Heart right ventricle (tissue), 16 donors: ENCODE results near the gene C19orf12. TPM values are rescaled to one million over a fixed set of nuclear protein-coding genes. Genes with fewer than 3 reads are reported as not detected.

Source experiments
- ATAC-seq, 8 donors: fragments of 200-7000 bp; cut with Tn5 transposase; one replicate each; pipeline ENCODE4 v1.9.1; 2020; ENCODE audit warnings: mild to moderate bottlenecking in 8 of 8, moderate library complexity in 8 of 8, moderate number of reproducible peaks in 1 of 8
- DNase-seq, 2 donors: peaks; one replicate each; pipeline ENCODE4 v3.0.0-alpha.2; 2020
- H3K27ac ChIP-seq, 10 donors: fragments of 200-600 bp; sonication (generic) in 2 of 10; one replicate each; pipeline versions ENCODE4 v1.5.0 to v1.8.0; 2020 to 2022; ENCODE audit warnings: mild to moderate bottlenecking in 3 of 10
- H3K27me3 ChIP-seq, 7 donors: fragments of 200-600 bp; one replicate each; pipeline ENCODE4 v1.8.0; 2021 to 2022; ENCODE audit warnings: mild to moderate bottlenecking in 2 of 7
- H3K36me3 ChIP-seq, 9 donors: fragments of 200-600 bp; sonication (generic) in 1 of 9; one replicate each; pipeline versions ENCODE4 v1.5.0 to v1.8.0; 2020 to 2022; ENCODE audit warnings: mild to moderate bottlenecking in 2 of 9
- H3K4me1 ChIP-seq, 9 donors: fragments of 200-600 bp; sonication (generic) in 1 of 9; one replicate each; pipeline versions ENCODE4 v1.5.0 to v1.8.0; 2020 to 2022; ENCODE audit warnings: mild to moderate bottlenecking in 4 of 9
- H3K4me3 ChIP-seq, 10 donors: fragments of 200-600 bp; sonication (generic) in 2 of 10; one replicate each; pipeline versions ENCODE4 v1.5.0 to v1.8.0; 2020 to 2022; ENCODE audit warnings: mild to moderate bottlenecking in 7 of 10, moderate library complexity in 2 of 10
- H3K9me3 ChIP-seq, 11 donors: fragments of 200-600 bp in 10 of 11; sonication (generic) in 2 of 11; one replicate each; pipeline versions ENCODE4 v1.5.0 to v1.8.0; 2013 to 2022; ENCODE audit warnings: mild to moderate bottlenecking in 2 of 11, control low read depth in 1 of 11, moderate library complexity in 1 of 11
- WGBS, 2 donors: extraction: QIAGEN DNeasy Blood & Tissue Kit; methylation state at CpG; one replicate each; pipeline ENCODE4 v1.1.7; 2013; ENCODE audit warnings: inconsistent platforms in 1 of 2; 5-methylcytosine and 5-hydroxymethylcytosine counted together
- intact Hi-C, 10 donors: fragments of 100-400 bp; cut with DNase I; formaldehyde crosslinking; loops; one replicate each; pipeline versions ENCODE4 v1.11.1 to v1.14.2; 2022
- polyA plus RNA-seq, 2 donors: library from polyadenylated mRNA; stranded (reverse); fragments of 200-250 nt; gene quantifications; one replicate each; pipeline ENCODE4 v1.2.3, GENCODE V29; 2013
- total RNA-seq, 10 donors: library from RNA; stranded (reverse); fragmentation: NEBNext Ultra II Directional in 3 of 10; extraction: Animal tissue kit (Norgen Biotek cat#: 25700) in 3 of 10; gene quantifications; one replicate each; pipeline versions ENCODE4 v1.2.1 to v1.2.4, GENCODE V29; 2021 to 2023
- TF ChIP-seq, protein P1 (sequence below), 9 donors: fragments of 200-600 bp; sonication (generic) in 2 of 9; IDR thresholded peaks; one replicate each; pipeline versions ENCODE4 v1.5.0 to v1.8.0; 2021 to 2022; ENCODE audit warnings: antibody characterized with exemption in 9 of 9, mild to moderate bottlenecking in 5 of 9, moderate library complexity in 1 of 9
- donor health status: Arrhythmogenic right ventricular cardiomyopathy.
- donor health status: ischemic (EF 13 %, LVEDD 7.1; RV severe dilation, severe dysfunction).
- donor health status: healthy with polysubstance abuse.
- donor health status: DM: no; HTN: yes; CAD: no.
- donor health status: DM: no; HTN: no; CAD: no.
- donor health status: ischemic (EF 25% LVEDD 6.9; RV normal size, moderate dysfunction).
- donor health status: ischemic (EF 25% LVEDD 5.7; RV mildly dilated, moderate dysfunction).
- donor health status: healthy.
- donor health status: DM: yes; HTN: yes; CAD: no.
- donor health status: Ischemic cardiomyopathy.
- donor health status: ischemic (EF 35%, LVEDD 5.7; RV mildly dilated, moderate dysfunction).
- donor health status: nonischemic (EF 11% LVEDD 7.7; RV severe dilation, severe dysfunction).
- donor health status: DM: yes; HTN: yes; CAD: no.
- donor health status: PGD.
- donor health status: ischemic (EF 29% LVEDD 5.4; RV normal size, mild dysfunction).
- donor health status: nonischemic (EF 23%, LVEDD 6.1; RV moderate dilation, normal function).

C19orf12 gene
- total and polyA plus RNA-seq, 12 donors = 26.7 to 83.3 (median 38.3) TPM

DNA sequence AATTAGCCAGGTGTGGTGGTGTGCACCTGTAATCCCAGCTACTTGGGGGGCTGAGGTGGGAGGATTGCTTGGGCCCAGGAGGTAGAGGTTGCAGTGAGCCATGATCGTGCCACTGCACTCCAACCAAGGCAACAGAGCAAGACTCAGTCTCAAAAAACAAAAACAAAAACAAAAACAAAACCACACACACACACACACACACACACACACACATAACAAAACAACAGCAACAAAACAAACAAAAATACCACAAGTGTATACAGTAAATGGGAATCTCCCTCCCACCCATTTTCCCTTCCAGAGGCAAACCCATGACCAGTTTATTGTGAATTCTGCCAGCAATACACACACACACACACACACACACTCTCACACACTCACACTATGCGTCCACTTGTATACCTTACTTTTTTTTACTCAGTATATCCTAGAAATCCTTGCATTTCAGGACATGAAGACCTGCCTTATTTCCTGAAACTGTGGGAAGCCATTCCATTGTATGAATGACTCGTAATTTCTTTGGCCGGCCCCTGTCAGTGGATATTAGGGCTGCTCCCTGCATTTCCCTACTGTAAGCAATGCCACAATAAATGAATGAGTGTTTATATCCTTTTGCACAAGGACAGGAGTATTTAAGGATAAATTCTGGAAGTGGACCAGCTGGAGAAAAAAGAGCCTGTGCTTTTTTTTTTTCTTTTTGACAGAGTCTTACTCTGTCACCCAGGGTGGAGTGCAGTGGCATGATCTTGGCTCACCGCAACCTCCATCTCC, 56.7 kb downstream of the C19orf12 start:
- DNase-seq (no peak), ATAC-seq (no peak)
- WGBS, 2 donors = 82 to 83% methylated on average over 5 of the region's 5 CpGs
- intact Hi-C loops = no loop called here
- no peak overlapping the region for H3K27ac ChIP-seq
- H3K9me3 ChIP-seq = peaks cover 0 to 7% (median 0%) of the 10 kb centered on the region in 11 donors
- TF ChIP-seq, protein P1, sequence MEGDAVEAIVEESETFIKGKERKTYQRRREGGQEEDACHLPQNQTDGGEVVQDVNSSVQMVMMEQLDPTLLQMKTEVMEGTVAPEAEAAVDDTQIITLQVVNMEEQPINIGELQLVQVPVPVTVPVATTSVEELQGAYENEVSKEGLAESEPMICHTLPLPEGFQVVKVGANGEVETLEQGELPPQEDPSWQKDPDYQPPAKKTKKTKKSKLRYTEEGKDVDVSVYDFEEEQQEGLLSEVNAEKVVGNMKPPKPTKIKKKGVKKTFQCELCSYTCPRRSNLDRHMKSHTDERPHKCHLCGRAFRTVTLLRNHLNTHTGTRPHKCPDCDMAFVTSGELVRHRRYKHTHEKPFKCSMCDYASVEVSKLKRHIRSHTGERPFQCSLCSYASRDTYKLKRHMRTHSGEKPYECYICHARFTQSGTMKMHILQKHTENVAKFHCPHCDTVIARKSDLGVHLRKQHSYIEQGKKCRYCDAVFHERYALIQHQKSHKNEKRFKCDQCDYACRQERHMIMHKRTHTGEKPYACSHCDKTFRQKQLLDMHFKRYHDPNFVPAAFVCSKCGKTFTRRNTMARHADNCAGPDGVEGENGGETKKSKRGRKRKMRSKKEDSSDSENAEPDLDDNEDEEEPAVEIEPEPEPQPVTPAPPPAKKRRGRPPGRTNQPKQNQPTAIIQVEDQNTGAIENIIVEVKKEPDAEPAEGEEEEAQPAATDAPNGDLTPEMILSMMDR (IDR thresholded peaks at IDR 0.05) = no peak
- no peaks in the 10 kb centered on the region for H3K36me3 ChIP-seq
- peaks cover 6 to 24% (median 20%) of the 10 kb centered on the region in 9 donors for H3K4me1 ChIP-seq
- no peaks in the 10 kb centered on the region for H3K27me3 ChIP-seq
- H3K4me3 ChIP-seq = no peak overlapping the region

DNA sequence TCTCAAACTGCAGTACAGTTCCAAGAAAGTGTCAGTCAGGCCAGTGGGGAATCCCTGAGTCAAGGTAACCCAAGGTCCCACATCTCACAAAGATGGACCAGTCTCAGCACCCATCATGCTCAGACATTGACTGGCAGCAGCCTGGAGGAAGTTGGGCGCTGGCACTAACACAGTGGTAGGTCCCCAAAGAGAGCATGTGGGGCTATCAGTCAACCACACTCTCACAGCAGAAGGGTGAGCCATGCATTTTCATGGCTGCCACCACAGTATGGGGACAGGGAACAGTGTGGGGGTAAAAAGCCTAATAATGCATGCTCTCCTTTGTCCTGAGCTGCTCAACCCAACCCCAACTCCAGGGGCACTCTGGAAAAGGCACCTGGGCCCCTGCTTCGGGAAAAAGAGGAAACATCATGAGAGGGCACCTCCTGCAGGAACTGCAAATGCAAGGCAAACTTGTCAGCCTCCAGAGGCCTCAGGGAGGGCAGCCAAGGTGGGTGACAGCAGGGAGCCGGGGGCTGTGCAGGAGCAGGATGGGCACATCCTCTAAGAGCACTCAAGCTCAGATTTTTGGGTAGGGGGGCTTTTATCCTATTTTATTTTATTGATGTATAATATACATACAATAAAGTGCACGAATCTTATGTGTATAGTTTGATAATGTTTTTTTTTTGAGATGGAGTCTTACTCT, 59.3 kb downstream of the C19orf12 start:
- no peak for DNase-seq
- Histone ChIP-seq H3K27me3 (no peaks in the 10 kb centered on the region), H3K4me1 (no peaks in the 10 kb centered on the region), H3K9me3 (peaks cover 0 to 7% (median 0%) of the 10 kb centered on the region in 11 donors), H3K36me3 (no peaks in the 10 kb centered on the region), H3K27ac (no peak overlapping the region), H3K4me3 (no peak overlapping the region)
- intact Hi-C loops = no loop called here
- TF ChIP-seq, protein P1 (IDR thresholded peaks at IDR 0.05) = no peak
- no peak for ATAC-seq
- 70 to 74% methylated on average over 4 of the region's 4 CpGs for WGBS, 2 donors

DNA sequence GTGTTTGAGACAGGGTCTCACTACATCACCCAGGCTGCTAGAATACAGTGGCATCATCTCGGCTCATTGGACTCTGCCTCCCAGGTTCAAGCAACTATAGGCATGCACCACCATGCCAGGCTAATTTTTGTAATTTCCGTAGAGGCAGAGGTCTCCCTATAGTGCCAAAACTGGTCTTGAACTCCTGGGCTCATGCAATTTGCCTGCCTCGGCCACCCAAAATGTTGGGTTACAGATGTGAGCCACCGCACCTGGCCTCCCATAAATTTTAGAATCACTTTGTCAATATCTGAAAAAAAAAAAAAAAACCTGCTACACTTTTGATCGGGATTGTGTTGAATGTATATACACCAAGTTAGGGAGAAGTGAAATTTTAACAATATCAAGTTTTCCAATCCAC, 61.7 kb downstream of the C19orf12 start:
- H3K9me3 ChIP-seq = peaks cover 0 to 7% (median 0%) of the 10 kb centered on the region in 11 donors
- no peak overlapping the region for H3K4me3 ChIP-seq
- no peaks in the 10 kb centered on the region for H3K36me3 ChIP-seq
- ATAC-seq (no peak), DNase-seq (no peak)
- 92 to 93% methylated on average over 5 of the region's 5 CpGs for WGBS, 2 donors
- H3K4me1 ChIP-seq = no peaks in the 10 kb centered on the region
- intact Hi-C loops = no loop called here
- TF ChIP-seq, protein P1 (IDR thresholded peaks at IDR 0.05) = no peak
- H3K27me3 ChIP-seq = no peaks in the 10 kb centered on the region
- no peak overlapping the region for H3K27ac ChIP-seq

DNA sequence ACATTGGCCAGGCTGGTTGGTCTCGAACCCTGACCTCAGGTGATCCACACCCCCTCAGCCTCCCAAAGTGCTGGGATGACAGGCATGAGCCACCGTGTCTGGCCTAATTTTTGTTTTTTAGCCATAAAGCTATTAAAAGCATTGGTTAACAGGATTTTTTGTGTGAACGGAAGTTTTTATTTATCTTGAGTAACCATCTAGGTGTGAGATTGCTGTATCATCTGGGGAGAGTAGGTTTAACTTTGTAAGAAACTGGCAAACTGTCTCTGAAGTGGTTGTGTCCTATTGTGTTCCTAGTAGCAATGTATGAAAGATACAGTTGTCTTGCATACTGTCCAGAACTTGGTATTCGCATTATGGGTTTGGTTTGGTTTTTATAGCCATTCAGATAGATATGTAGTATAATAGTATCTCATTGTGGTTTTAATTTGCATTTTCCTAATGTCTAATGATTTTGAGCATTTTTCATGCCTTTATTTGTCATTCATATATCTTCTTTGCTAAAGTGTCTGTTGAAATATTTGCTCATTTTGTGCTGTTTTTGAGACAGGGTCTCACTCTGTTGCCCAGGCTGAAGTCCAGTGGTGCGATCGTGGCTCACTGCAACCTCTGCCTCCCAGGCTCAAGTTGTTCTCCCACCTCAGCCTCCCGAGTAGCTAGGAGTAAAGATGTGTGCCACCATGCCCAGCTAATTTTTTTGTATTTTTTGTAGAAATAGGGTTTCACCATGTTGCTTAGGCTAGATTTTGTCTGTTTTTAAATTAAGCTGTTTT, 63.3 kb downstream of the C19orf12 start:
- no peaks in the 10 kb centered on the region for H3K36me3 ChIP-seq
- intact Hi-C loops = no loop called here
- H3K9me3 ChIP-seq = peaks cover 0 to 7% (median 0%) of the 10 kb centered on the region in 11 donors
- H3K27me3 ChIP-seq = no peaks in the 10 kb centered on the region
- 85 to 89% methylated on average over 7 of the region's 7 CpGs for WGBS, 2 donors
- H3K4me1 ChIP-seq = no peaks in the 10 kb centered on the region
- DNase-seq (no peak), ATAC-seq (no peak)
- TF ChIP-seq, protein P1 (IDR thresholded peaks at IDR 0.05) = no peak
- H3K27ac ChIP-seq = no peak overlapping the region
- no peak overlapping the region for H3K4me3 ChIP-seq
